HCT116 (cell line): ENCODE measurements around the gene HSPA12A.

Experiments used
- POLR2AphosphoS5 ChIP-seq: IDR thresholded peaks from 2 replicates; pipeline ENCODE4 v1.6.1; 2011; ENCODE audit warnings: mild to moderate bottlenecking, low read depth, low read length, moderate library complexity
- YY1 ChIP-seq: IDR thresholded peaks from 2 replicates; pipeline ENCODE4 v1.6.1; 2011; ENCODE audit warnings: low read length, low read depth, moderate library complexity, mild to moderate bottlenecking; ENCODE audit not compliant: insufficient replicate concordance; ENCODE audit errors: extremely low read depth
- TF ChIP-seq, protein P1 (sequence below), 3 experiments: fragments of 200-600 bp in 1 of 3; sonication (generic) in 1 of 3; IDR thresholded peaks in 2 of 3; conservative IDR thresholded peaks in 1 of 3; 2 replicates each; pipeline ENCODE4 v1.5.1; 2012 to 2017; ENCODE audit warnings: low read depth in 2 of 3, low read length in 2 of 3, antibody characterized with exemption in 1 of 3, borderline replicate concordance in 1 of 3, control low read depth in 1 of 3, mild to moderate bottlenecking in 1 of 3, mixed read lengths in 1 of 3, mixed run types in 1 of 3, moderate library complexity in 1 of 3; ENCODE audit not compliant: insufficient read depth in 1 of 3
- TF ChIP-seq, protein P2 (sequence below): IDR thresholded peaks from 2 replicates; pipeline ENCODE4 v1.6.1; 2012
- TF ChIP-seq, protein P3 (sequence below): IDR thresholded peaks from 2 replicates; pipeline ENCODE4 v1.6.1; 2012

DNA sequence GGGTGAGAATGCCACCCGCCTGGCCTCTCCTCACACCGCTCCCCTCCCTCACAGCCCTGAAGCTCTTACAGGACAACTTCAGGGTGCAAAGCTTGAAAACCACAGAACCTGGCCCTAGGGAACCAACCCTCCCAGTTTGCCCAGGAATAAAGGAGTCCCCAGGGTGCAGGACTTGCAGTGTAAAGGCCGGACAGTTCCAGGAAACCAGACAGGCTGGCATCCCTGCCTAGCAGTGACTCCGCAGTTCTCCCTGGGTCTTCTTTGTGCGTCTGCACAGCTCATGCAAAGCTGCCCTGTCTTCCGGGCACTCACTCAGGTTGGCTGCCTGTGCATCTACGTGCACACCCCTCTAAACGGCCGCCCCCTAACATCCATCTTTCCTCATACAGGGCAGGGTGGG lies 36.1 kb downstream of the HSPA12A start:
- TF ChIP-seq, protein P1, sequence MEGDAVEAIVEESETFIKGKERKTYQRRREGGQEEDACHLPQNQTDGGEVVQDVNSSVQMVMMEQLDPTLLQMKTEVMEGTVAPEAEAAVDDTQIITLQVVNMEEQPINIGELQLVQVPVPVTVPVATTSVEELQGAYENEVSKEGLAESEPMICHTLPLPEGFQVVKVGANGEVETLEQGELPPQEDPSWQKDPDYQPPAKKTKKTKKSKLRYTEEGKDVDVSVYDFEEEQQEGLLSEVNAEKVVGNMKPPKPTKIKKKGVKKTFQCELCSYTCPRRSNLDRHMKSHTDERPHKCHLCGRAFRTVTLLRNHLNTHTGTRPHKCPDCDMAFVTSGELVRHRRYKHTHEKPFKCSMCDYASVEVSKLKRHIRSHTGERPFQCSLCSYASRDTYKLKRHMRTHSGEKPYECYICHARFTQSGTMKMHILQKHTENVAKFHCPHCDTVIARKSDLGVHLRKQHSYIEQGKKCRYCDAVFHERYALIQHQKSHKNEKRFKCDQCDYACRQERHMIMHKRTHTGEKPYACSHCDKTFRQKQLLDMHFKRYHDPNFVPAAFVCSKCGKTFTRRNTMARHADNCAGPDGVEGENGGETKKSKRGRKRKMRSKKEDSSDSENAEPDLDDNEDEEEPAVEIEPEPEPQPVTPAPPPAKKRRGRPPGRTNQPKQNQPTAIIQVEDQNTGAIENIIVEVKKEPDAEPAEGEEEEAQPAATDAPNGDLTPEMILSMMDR (IDR thresholded peaks at IDR 0.05 in 2 of 3, conservative IDR thresholded peaks at IDR 0.05 in 1 of 3; ENCODE audit: borderline replicate concordance in 1 of 3, insufficient read depth in 1 of 3, low read depth in 2 of 3, low read length in 2 of 3), result no peak
- TF ChIP-seq POLR2AphosphoS5, result no peak
- TF ChIP-seq, protein P2, sequence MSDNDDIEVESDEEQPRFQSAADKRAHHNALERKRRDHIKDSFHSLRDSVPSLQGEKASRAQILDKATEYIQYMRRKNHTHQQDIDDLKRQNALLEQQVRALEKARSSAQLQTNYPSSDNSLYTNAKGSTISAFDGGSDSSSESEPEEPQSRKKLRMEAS, result no peak
- TF ChIP-seq YY1, result no peak
- TF ChIP-seq, protein P3, sequence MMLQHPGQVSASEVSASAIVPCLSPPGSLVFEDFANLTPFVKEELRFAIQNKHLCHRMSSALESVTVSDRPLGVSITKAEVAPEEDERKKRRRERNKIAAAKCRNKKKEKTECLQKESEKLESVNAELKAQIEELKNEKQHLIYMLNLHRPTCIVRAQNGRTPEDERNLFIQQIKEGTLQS, result no peak
